ENCODE results near the gene C17orf100.

DNA sequence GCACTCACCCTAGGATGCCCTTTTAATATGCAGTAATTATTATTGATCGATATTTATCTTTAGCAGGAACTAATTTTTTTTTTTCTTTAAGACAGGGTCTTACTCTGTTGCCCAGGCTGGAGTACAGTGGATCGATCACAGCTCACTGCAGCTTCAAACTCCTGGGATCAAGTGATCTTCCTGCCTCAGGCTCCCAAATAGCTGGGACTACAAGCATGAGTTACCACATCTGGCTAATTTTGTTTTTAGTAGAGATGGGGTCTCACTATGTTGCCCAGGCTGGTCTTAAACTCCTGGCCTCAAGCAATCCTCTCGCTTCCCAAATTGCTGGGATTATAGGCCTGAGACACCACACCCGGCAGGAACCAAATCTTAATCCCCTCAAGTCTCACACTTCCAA, 40.3 kb upstream of the C17orf100 start:
- TF ChIP-seq, protein P1, sequence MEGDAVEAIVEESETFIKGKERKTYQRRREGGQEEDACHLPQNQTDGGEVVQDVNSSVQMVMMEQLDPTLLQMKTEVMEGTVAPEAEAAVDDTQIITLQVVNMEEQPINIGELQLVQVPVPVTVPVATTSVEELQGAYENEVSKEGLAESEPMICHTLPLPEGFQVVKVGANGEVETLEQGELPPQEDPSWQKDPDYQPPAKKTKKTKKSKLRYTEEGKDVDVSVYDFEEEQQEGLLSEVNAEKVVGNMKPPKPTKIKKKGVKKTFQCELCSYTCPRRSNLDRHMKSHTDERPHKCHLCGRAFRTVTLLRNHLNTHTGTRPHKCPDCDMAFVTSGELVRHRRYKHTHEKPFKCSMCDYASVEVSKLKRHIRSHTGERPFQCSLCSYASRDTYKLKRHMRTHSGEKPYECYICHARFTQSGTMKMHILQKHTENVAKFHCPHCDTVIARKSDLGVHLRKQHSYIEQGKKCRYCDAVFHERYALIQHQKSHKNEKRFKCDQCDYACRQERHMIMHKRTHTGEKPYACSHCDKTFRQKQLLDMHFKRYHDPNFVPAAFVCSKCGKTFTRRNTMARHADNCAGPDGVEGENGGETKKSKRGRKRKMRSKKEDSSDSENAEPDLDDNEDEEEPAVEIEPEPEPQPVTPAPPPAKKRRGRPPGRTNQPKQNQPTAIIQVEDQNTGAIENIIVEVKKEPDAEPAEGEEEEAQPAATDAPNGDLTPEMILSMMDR (IDR thresholded peaks at IDR 0.05) = no peak
- no peak for TF ChIP-seq POLR2A (IDR thresholded peaks at IDR 0.05)

Measured in esophagus squamous epithelium (tissue), 4 donors.